Body of pancreas (tissue), 4 donors: ENCODE measurements around the gene FRMD5. TPM values are rescaled to one million over a fixed set of nuclear protein-coding genes. Genes with fewer than 3 reads are reported as not detected.
"Not testable (repeated sequence)": the region's sequence is repeated elsewhere in the genome, so short reads cannot be mapped to it uniquely, and the experiment has no call there.

Source experiments
- ATAC-seq: fragments of 150-250 bp; one replicate; pipeline ENCODE4 v1.9.1; 2016
- DNase-seq, 4 donors: peaks; one replicate each; pipeline ENCODE4 v3.0.0-alpha.2; 2019
- H3K27ac ChIP-seq, 4 donors: fragments of 200-600 bp; sonication (generic); 1 replicate in 3 of 4; 2 replicates in 1 of 4; pipeline versions ENCODE4 v1.5.1 to v1.6.1; 2016 to 2019; ENCODE audit warnings: mild to moderate bottlenecking in 1 of 4, mixed read lengths in 1 of 4, moderate library complexity in 1 of 4
- H3K27me3 ChIP-seq, 2 donors: fragments of 200-600 bp; sonication (generic); one replicate each; pipeline ENCODE4 v1.6.0; 2016; ENCODE audit warnings: mild to moderate bottlenecking in 1 of 2
- H3K36me3 ChIP-seq, 2 donors: fragments of 200-600 bp; sonication (generic); replicated peaks in 1 of 2; 2 replicates each; pipeline ENCODE4 v1.5.1; 2016; ENCODE audit warnings: low read depth in 2 of 2; ENCODE audit not compliant: insufficient read depth in 1 of 2
- H3K4me1 ChIP-seq: fragments of 200-600 bp; sonication (generic); one replicate; pipeline ENCODE4 v1.6.0; 2016
- H3K4me3 ChIP-seq, 2 donors: fragments of 200-600 bp; sonication (generic); 1 replicate in 1 of 2; 2 replicates in 1 of 2; pipeline ENCODE4 v1.5.1; 2016 to 2019
- H3K9me3 ChIP-seq, 3 donors: fragments of 200-600 bp; sonication (generic); 1 replicate in 2 of 3; 2 replicates in 1 of 3; pipeline ENCODE4 v1.5.1; 2016
- POLR2A ChIP-seq, 3 donors: fragments of 450-650 bp; IDR thresholded peaks; one replicate each; pipeline ENCODE4 v1.6.1; 2016; ENCODE audit warnings: antibody characterized with exemption in 3 of 3, mild to moderate bottlenecking in 2 of 3
- WGBS, 2 donors: methylation state at CpG; one replicate each; pipeline ENCODE4 v1.1.5; 2017; 5-methylcytosine and 5-hydroxymethylcytosine counted together
- intact Hi-C: fragments of 100-400 bp; cut with DNase I; formaldehyde crosslinking; loops from one replicate; pipeline ENCODE4 v1.15.1; 2023
- total RNA-seq, 2 donors: library from RNA; depleted of rRNA; stranded (reverse); fragments of >200 nt; gene quantifications; one replicate each; pipeline ENCODE4 v1.1.0, GENCODE V29; 2016
- TF ChIP-seq, protein P1 (sequence below), 7 experiments: fragments of 450-650 bp in 4 of 7; fragments of 200-600 bp in 3 of 7; sonication (generic) in 3 of 7; IDR thresholded peaks; one replicate each; pipeline ENCODE4 v1.5.1; 2016 to 2019; ENCODE audit warnings: antibody characterized with exemption in 7 of 7

Gene FRMD5
- total RNA-seq, 2 donors from 2014 or later = 1.3 TPM; not detected in 1

DNA sequence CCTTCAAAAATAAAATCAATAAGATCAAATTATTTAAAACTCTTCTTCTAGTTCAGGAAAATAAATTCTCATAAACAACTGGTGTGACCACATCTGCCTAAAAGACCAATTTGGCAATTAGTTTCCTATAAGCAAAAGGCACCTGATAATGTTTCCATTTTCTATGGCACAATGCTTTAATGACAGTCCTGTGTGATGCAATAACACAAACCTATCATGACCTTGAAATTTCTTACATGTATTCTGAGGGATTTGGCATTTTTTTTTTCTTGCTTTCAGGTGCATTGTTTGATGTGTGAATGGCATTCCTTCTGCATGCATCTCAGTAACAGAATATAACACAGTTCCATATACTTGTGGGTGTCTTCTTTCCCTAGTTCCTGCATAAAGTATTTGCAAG, 32.5 kb upstream of the FRMD5 start:
- no peak for ATAC-seq
- intact Hi-C loops = no loop called here
- Histone ChIP-seq H3K36me3 (no peaks in the 10 kb centered on the region), H3K27ac (no peak overlapping the region), H3K4me1 (no peaks in the 10 kb centered on the region), H3K9me3 (no peaks in the 10 kb centered on the region), H3K4me3 (no peak overlapping the region), H3K27me3 (no peaks in the 10 kb centered on the region)
- no peak for TF ChIP-seq POLR2A (IDR thresholded peaks at IDR 0.05)
- TF ChIP-seq, protein P1, sequence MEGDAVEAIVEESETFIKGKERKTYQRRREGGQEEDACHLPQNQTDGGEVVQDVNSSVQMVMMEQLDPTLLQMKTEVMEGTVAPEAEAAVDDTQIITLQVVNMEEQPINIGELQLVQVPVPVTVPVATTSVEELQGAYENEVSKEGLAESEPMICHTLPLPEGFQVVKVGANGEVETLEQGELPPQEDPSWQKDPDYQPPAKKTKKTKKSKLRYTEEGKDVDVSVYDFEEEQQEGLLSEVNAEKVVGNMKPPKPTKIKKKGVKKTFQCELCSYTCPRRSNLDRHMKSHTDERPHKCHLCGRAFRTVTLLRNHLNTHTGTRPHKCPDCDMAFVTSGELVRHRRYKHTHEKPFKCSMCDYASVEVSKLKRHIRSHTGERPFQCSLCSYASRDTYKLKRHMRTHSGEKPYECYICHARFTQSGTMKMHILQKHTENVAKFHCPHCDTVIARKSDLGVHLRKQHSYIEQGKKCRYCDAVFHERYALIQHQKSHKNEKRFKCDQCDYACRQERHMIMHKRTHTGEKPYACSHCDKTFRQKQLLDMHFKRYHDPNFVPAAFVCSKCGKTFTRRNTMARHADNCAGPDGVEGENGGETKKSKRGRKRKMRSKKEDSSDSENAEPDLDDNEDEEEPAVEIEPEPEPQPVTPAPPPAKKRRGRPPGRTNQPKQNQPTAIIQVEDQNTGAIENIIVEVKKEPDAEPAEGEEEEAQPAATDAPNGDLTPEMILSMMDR (IDR thresholded peaks at IDR 0.05) = no peak
- no peak for DNase-seq

DNA sequence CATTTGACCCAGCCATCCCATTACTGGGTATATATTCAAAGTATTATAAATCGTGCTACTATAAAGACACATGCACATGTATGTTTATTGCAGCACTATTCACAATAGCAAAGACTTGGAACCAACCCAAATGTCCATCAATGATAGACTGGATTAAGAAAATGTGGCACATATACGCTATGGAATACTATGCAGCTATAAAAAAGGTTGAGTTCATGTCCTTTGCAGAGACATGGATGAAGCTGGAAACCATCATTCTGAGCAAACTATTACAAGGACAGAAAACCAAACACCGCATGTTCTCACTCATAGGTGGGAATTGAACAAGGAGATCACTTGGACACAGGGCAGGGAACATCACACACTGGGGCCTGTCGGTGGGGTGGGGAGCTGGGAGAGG, 31.9 kb upstream of the FRMD5 start:
- intact Hi-C loops, DNase-seq, H3K4me1 ChIP-seq, H3K27me3 ChIP-seq, H3K9me3 ChIP-seq, H3K4me3 ChIP-seq, H3K27ac ChIP-seq, H3K36me3 ChIP-seq, ATAC-seq: not testable (repeated sequence)
- 86 to 89% methylated on average over 4 of the region's 4 CpGs for WGBS, 2 donors

DNA sequence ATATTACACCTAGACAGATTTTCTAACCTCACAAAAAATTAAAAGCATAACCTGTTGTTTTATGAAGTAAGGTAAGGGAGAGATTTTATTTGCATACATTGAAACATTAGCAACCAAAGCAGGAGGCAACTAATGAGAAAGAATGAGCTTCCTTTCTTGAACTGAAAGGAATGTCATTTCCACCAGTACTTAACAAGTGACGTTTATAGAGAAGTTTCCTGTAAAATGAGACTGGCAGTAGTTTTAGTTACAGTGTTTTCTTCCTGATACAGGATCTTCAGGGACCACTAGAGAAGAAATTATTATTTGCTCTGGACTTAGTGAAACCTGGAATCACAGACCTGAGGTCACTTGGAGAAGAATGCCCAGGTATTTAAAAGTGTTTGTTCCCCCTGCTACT, 27.4 kb upstream of the FRMD5 start:
- intact Hi-C loops = no loop called here
- TF ChIP-seq POLR2A (IDR thresholded peaks at IDR 0.05) = no peak
- TF ChIP-seq, protein P1 (IDR thresholded peaks at IDR 0.05) = no peak
- Histone ChIP-seq H3K4me3 (no peak overlapping the region), H3K36me3 (no peaks in the 10 kb centered on the region), H3K27ac (no peak overlapping the region), H3K9me3 (no peaks in the 10 kb centered on the region), H3K4me1 (no peaks in the 10 kb centered on the region), H3K27me3 (no peaks in the 10 kb centered on the region)
- WGBS, 2 donors = 42 to 59% methylated on average over 1 of the region's 1 CpG
- no peak for ATAC-seq
- DNase-seq = no peak

DNA sequence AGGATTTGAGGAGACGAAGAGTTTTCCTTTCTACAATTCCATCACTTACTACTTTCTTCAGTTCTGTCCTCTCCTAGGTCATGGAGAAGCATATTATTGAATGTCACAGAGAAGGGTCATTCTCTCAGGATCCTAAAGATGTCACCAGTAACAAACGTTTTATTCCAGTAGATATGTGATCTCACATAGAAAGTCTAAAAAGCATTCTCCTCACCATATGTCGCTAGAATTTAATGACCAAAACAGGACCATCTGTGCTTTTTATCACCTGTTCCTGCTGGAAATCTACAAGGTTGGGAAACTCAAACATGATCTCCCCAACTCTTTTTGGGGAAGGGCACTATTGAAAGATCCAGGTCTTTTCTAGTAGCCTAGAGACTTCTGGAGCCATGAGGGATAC, 24.0 kb upstream of the FRMD5 start:
- ATAC-seq (no peak), DNase-seq (no peak)
- intact Hi-C loops = no loop called here
- Histone ChIP-seq H3K9me3 (no peaks in the 10 kb centered on the region), H3K4me1 (no peaks in the 10 kb centered on the region), H3K27ac (no peak overlapping the region), H3K4me3 (no peak overlapping the region), H3K36me3 (no peaks in the 10 kb centered on the region), H3K27me3 (no peaks in the 10 kb centered on the region)
- 66 to 67% methylated on average over 3 of the region's 3 CpGs for WGBS, 2 donors
- TF ChIP-seq POLR2A (IDR thresholded peaks at IDR 0.05) = no peak
- TF ChIP-seq, protein P1 (IDR thresholded peaks at IDR 0.05) = no peak

DNA sequence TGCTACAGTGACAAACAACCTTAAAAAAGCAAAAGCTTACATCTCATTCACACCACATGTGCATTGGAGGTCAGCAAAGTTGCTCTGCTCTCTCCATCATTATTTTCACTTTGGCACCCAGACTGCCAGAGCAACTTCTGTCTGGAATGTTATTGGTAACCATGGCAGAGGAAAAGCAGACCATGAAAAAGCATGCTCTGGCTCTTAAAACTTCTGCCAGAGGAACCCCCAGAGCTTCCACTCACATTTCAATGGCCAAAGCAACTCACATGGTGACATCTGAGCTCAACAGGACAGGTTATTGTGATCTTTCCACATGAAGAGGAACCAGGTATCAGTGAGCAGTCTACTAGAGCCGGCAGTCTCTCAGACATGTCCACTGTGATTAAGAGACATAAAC, 21.9 kb upstream of the FRMD5 start:
- 41% methylated on average over 1 of the region's 1 CpG; no CpG with 5 or more reads in 1 of the 2 donors for WGBS, 2 donors
- Histone ChIP-seq H3K27ac (no peak overlapping the region), H3K4me3 (no peak overlapping the region), H3K9me3 (no peaks in the 10 kb centered on the region), H3K4me1 (no peaks in the 10 kb centered on the region), H3K27me3 (no peaks in the 10 kb centered on the region), H3K36me3 (no peaks in the 10 kb centered on the region)
- no peak for ATAC-seq
- TF ChIP-seq, protein P1 (IDR thresholded peaks at IDR 0.05) = no peak
- TF ChIP-seq POLR2A (IDR thresholded peaks at IDR 0.05) = no peak
- DNase-seq = no peak
- intact Hi-C loops = no loop called here
